Muscle of leg (tissue), 16 donors: ENCODE data around the gene DND1. TPM values are rescaled to one million over a fixed set of nuclear protein-coding genes. Genes with fewer than 3 reads are reported as not detected.
A peak's percentile ranks its signal among the peaks of the same experiment; 100 is the strongest.
"Not testable (repeated sequence)": the region's sequence is repeated elsewhere in the genome, so short reads cannot be mapped to it uniquely, and the experiment has no call there.

ENCODE experiments used
- DNase-seq: peaks from one replicate; pipeline ENCODE4 v3.0.0; 2013
- H3K27ac ChIP-seq: one replicate; pipeline ENCODE4 v1.5.1; 2013; ENCODE audit warnings: mild to moderate bottlenecking, low read length, control low read depth
- H3K27me3 ChIP-seq: one replicate; pipeline ENCODE4 v1.6.1; 2013; ENCODE audit warnings: low read length; ENCODE audit not compliant: control insufficient read depth, insufficient read depth
- H3K36me3 ChIP-seq: one replicate; pipeline ENCODE4 v1.6.1; 2013; ENCODE audit warnings: low read length; ENCODE audit not compliant: control insufficient read depth, insufficient read depth
- H3K4me1 ChIP-seq: one replicate; pipeline ENCODE4 v1.6.1; 2013; ENCODE audit warnings: low read length; ENCODE audit not compliant: control insufficient read depth, insufficient read depth
- H3K4me3 ChIP-seq: one replicate; pipeline ENCODE4 v1.5.1; 2013; ENCODE audit warnings: low read length, control low read depth
- H3K9me3 ChIP-seq: replicated peaks from 2 replicates; pipeline ENCODE4 v1.6.1; 2013; ENCODE audit warnings: low read depth, low read length; ENCODE audit not compliant: control insufficient read depth
- WGBS: methylation state at CpG from one replicate; pipeline ENCODE4 v1.1.5; 2013; ENCODE audit warnings: missing lambda C conversion rate; ENCODE audit not compliant: insufficient coverage; 5-methylcytosine and 5-hydroxymethylcytosine counted together
- long read RNA-seq, 11 donors: transcript quantifications; one replicate each; lab custom pipeline, GENCODE V29; 2026
- polyA plus RNA-seq, 8 donors: library from polyadenylated mRNA; unstranded; fragments of 120-200 nt; gene quantifications; one replicate each; pipeline versions ENCODE4 v1.2.1 to v1.2.3, GENCODE V29; 2013; ENCODE audit warnings: inconsistent platforms in 1 of 8, low replicate concordance in 1 of 8; ENCODE audit not compliant: insufficient read length in 8 of 8, insufficient read depth in 1 of 8
- total RNA-seq: library from RNA; stranded (reverse); fragments of 120-200 nt; gene quantifications from one replicate; pipeline ENCODE4 v1.2.4, GENCODE V29; 2013

DND1 gene
- total RNA-seq (0.31 TPM), polyA plus RNA-seq (under 1 TPM in 4 of 8 donors, not detected in 4; 0.12 to 0.32 (median 0.22) TPM)
- long read RNA-seq, donor 1 = 0 reads
- long read RNA-seq, donor 2 = 0 reads
- long read RNA-seq, donor 3 = 0 reads
- long read RNA-seq, donor 4 = 0 reads
- long read RNA-seq, donor 5 = 0 reads
- long read RNA-seq, donor 6 = 0 reads
- long read RNA-seq, donor 7 = 0 reads
- long read RNA-seq, donor 8 = 0 reads
- long read RNA-seq, donor 9 = 0 reads
- long read RNA-seq, donor 10 = 0 reads
- long read RNA-seq, donor 11 = 0 reads

DNA sequence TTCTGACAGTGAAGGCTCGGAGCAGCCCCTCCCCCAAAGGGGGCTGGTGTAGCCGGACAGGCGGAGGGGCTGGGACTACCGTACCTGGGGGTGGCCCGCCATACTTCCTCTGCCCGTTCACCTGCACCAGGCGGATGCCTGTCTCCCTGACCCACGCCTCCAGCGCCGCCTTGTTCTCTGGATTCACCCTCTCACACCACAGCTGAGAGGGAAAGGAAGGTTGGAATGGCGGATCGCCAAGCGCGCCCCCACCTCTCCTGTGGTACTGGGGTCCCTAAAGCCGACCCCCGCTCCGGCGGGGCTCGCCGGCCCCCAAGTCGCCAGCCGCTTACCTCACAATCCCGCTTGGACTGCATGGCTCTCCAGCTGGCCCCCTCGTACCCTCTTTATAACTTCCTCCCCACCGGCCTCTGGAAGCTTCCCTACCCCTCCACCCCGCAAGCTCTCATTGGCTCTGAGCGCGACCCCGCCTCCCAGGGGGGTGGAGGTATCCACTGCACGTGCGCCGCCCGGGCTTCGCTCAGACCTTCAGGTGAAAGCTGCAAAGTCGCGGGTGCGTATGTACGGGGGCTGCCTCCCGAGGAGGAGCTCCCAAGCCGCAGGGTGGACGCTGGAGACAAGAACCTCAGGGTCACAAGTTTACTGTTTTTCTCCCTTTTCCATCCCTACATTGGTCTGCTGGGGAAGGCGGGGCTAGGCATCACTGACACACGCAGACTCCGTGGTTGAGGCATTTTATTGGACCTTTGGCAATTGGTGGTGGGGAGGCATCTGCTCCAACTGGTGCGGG lies at the start of gene DND1:
TSS of gene DND1 (minus strand) at position 390 of the 790 bp plus-strand sequence. CDS start at position 356, 34 bp downstream.
- H3K27me3 ChIP-seq = no peaks in the 10 kb centered on the region
- 73% methylated on average over 22 of the region's 45 CpGs for WGBS
- no peak within 1 kb of the TSS for H3K27ac ChIP-seq
- no peaks in the 10 kb centered on the region for H3K9me3 ChIP-seq
- H3K36me3 ChIP-seq = peaks cover 76% of the 10 kb centered on the region
- H3K4me3 ChIP-seq = no peak within 1 kb of the TSS
- no peak for DNase-seq
- H3K4me1 ChIP-seq = no peaks in the 10 kb centered on the region

DNA sequence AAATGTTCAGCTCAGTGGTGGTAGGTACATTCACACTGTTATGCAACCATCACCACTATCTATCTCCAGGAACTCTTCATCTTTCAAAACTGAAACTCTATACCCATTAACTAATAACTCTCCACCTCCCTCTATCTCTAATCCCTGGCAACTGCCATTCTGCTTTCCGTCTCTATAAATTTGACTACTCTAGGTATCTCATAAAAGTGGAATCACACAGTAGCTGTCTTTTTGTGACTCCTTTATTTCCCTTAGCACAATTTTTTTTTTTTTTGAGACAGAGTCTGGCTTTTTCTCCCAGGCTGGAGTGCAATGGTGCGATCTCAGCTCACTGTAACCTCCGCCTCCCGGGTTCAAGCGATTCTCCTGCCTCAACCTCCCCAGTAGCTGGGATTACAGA lies 48.0 kb upstream of the DND1 start:
- 75% methylated on average over 2 of the region's 5 CpGs for WGBS
- not testable (repeated sequence) for H3K27me3 ChIP-seq, H3K4me1 ChIP-seq, H3K4me3 ChIP-seq, H3K9me3 ChIP-seq, DNase-seq, H3K36me3 ChIP-seq, H3K27ac ChIP-seq

DNA sequence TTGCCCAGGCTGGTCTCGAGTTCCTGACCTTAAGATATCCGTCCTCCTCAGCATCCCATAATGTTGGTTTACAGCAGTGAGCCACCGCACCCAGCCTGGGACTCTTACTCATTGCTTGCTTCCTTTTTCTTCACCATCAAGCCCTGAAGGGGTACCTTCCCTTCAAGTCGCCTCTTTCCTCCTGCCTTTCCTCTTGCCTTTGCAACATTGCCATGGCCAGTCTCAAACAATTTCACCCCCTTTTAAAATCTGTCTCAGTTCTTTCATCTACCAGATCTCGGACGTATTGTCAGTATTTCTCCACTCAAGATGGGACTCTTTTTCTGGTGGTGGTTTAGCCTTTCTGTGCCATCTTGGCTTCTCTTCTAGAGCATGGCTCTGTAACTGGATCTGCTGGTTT lies 47.4 kb upstream of the DND1 start:
- not testable (repeated sequence) for H3K4me1 ChIP-seq, H3K4me3 ChIP-seq, H3K27me3 ChIP-seq, H3K36me3 ChIP-seq, H3K27ac ChIP-seq, H3K9me3 ChIP-seq, DNase-seq
- WGBS = 50% methylated on average over 4 of the region's 6 CpGs

DNA sequence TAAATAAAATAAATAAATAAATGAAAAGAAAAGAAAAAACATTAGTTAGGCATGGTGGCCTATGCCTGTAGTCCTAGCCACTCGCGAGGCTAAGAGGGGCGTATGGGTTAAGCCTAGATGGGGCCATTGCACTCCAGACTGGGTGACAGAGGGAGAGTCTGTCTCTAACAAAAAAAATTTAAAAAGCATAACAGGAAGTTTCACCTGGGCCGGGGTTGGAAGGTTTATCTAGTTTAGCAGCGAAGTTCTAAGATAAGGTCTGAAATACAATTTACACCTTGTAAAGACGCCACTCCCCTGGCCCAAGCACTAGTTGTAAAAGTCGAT lies 44.9 kb upstream of the DND1 start:
- 91% methylated on average over 4 of the region's 7 CpGs for WGBS
- no peak overlapping the region for H3K4me3 ChIP-seq
- no peak overlapping the region for H3K27ac ChIP-seq
- no peaks in the 10 kb centered on the region for H3K27me3 ChIP-seq
- no peaks in the 10 kb centered on the region for H3K36me3 ChIP-seq
- no peaks in the 10 kb centered on the region for H3K9me3 ChIP-seq
- no peaks in the 10 kb centered on the region for H3K4me1 ChIP-seq
- no peak for DNase-seq

DNA sequence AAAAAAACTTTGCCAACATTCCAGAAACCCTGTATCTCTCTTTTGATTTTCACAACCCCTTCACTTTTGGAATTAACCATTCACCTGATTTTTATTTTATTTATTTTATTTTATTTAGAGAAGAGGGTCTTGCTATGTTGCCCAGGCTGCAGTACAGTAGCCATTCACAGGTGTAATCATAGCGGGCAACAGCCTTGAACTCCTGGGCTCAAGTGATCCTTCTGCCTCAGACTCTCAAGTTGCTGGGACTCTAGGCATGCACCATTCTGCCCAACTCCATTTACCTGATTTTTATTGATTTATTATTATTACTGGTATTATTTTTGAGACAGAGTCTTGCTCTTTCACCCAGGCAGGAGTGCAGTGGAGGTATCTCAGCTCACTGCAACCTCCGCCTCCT lies 42.9 kb upstream of the DND1 start:
- not testable (repeated sequence) for H3K9me3 ChIP-seq, DNase-seq, H3K27ac ChIP-seq, H3K4me3 ChIP-seq, H3K4me1 ChIP-seq, H3K27me3 ChIP-seq, H3K36me3 ChIP-seq
- 83% methylated on average over 1 of the region's 2 CpGs for WGBS

DNA sequence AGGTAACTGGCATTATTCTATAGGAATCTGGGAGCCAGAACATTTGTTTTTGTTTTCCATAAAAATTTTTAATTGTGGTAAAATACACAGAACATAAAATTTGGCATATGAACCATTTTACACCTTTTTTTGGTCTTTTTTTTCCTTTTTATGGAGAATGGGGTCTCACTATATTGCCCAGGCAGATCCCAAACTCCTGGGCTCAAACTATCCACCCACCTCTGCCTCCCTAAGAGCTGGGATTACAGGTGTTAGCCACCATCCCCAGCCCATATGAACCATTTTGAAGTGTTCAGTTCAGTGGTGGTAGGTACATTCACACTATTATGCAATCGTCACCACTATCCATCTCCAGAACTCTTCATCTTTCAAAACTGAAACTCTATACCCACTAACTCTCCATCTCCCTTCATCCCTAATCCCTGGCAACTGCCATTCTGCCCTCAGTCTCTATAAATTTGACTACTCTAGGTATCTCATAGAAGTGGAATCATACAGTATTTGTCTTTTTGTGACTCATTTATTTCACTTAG lies 40.3 kb upstream of the DND1 start:
- Histone ChIP-seq H3K27me3 (no peaks in the 10 kb centered on the region), H3K27ac (no peak overlapping the region), H3K9me3 (no peaks in the 10 kb centered on the region), H3K4me3 (no peak overlapping the region), H3K36me3 (no peaks in the 10 kb centered on the region), H3K4me1 (peaks cover 6% of the 10 kb centered on the region)
- WGBS = no CpG with 5 or more reads among the region's 1 CpG
- DNase-seq = no peak

DNA sequence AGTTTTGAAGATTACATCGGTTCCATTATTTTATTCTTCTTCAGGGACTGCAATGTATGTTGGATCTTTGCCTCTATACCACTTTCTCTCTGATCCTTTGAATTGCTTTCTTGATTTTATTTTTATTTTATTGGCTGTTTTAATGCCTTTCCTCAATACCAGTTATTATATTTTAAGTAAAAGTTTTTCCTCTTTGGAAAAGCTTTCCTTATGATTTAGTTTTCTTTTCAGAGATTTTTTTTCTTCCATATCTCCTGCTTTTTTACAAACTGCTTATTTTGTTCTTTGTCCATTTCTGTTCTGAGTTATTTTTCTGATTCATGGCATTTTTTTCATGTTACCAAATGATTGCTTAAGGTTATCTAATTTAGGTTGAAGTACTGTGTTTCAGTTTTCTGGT lies 38.4 kb upstream of the DND1 start:
- WGBS = no CpG with 5 or more reads among the region's 1 CpG
- Histone ChIP-seq H3K27me3 (no peaks in the 10 kb centered on the region), H3K27ac (no peak overlapping the region), H3K36me3 (peaks cover 4% of the 10 kb centered on the region), H3K4me3 (no peak overlapping the region), H3K4me1 (peaks cover 6% of the 10 kb centered on the region), H3K9me3 (no peaks in the 10 kb centered on the region)
- no peak for DNase-seq

DNA sequence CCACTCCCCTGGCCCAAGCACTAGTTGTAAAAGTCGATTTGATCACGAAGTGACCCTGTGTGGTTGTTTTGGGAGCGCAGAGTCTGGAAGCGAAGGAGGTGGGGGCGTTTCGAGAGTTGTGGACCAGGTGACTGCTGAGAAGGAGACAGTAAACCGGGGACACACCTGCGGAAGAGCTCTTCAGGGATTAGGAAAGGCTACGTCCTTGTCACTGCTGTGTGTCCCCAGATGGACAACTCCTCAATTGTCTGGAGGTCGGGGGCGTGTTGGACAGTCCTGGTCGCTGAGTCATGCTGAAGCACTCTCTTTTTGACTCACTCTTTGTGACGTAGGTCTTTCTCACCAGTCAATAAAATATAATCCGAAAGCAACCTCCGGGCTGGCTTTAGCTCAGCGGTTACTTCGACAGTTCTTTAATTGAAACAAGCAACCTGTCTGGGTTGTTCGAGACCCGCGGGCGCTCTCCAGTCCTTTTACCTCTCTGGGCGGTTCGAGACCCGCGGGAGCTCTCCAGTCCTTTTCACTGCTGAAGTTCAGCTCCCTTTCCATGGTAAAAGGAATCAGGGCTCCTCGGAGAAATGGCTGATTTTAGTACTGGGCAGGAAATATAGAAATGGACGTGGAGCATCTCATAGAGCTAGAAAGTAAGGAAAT lies 37.6 kb upstream of the DND1 start:
- Histone ChIP-seq H3K9me3 (no peaks in the 10 kb centered on the region), H3K4me3 (peak overlapping the region; percentile 60), H3K4me1 (peaks cover 6% of the 10 kb centered on the region), H3K27ac (peak overlapping the region; percentile 91), H3K27me3 (no peaks in the 10 kb centered on the region), H3K36me3 (peaks cover 6% of the 10 kb centered on the region)
- WGBS = 0% methylated on average over 20 of the region's 27 CpGs
- peak; percentile 91 for DNase-seq

DNA sequence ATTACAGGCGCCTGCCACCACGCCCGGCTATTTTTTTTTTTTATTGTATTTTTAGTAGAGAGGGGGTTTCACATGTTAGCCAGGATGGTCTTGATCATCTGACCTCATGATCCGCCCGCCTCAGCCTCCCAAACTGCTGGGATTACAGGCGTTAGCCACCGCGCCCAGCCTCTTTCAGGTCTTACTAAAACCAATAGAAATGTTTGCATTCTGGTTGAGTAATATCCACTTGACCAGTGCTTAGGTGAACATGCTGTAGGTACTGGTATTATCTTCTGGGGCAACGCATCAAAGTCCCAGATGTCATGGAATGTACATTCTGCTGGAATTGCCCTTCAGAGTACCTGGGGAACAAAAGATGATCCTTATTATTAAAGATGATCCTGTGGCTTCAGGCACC lies 35.4 kb upstream of the DND1 start:
- not testable (repeated sequence) for DNase-seq, H3K9me3 ChIP-seq, H3K27me3 ChIP-seq, H3K27ac ChIP-seq, H3K4me3 ChIP-seq, H3K4me1 ChIP-seq
- peaks cover 22% of the 10 kb centered on the region for H3K36me3 ChIP-seq
- WGBS = no CpG with 5 or more reads among the region's 9 CpGs

DNA sequence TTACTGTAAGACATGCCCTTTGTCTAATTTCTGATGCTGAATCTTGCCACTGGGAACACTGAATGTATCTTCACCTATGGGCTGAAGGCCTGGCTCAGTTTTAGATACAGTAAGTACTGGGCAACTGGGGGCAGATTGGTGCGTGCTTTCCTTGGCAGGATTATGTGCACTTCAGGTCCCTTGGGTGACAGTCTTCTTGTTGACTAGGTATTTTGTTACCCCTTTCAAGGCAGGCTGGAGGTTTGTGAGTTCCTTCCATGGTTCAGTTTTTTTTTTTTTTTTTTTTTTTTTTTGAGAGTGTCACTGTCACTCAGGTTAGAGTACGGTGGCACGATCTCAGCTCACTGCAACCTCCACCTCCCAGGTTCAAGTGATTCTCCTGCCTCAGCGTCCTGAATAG lies 34.4 kb upstream of the DND1 start:
- no peak overlapping the region for H3K4me3 ChIP-seq
- no peak for DNase-seq
- no peak overlapping the region for H3K27ac ChIP-seq
- WGBS = 100% methylated on average over 1 of the region's 4 CpGs
- peaks cover 30% of the 10 kb centered on the region for H3K36me3 ChIP-seq
- peaks cover 6% of the 10 kb centered on the region for H3K4me1 ChIP-seq
- no peaks in the 10 kb centered on the region for H3K9me3 ChIP-seq
- no peaks in the 10 kb centered on the region for H3K27me3 ChIP-seq
